ENCODE results near the gene SHC3. TPM values are rescaled to one million over a fixed set of nuclear protein-coding genes. Genes with fewer than 3 reads are reported as not detected.

Gene SHC3
- total RNA-seq, 2 experiments from 2014 or later = not detected

DNA sequence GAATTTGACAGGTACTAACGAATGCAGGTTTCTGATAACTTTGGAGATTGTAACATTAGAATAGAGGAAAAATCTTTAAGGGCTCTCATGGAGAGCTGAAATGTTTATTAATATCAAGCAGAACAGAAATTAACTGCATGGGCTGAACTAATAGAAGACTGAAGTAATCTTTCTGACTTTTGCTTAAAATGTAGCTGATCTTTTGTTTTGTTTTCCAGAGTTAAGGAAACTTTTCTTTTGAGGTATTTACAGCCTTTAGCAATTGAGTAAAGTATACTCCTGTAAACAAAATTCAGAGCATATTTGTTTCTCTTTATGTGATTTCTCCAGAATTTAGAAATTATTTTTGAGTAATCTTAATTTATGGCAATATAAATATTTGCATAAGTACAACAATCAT, 43.9 kb downstream of the SHC3 start:
- peaks cover 27% of the 10 kb centered on the region for H3K27me3 Mint-ChIP-seq
- no peaks in the 10 kb centered on the region for H3K36me3 ChIP-seq (ENCODE audit: insufficient read depth, low read length)
- DNase-seq = no peak
- no peak overlapping the region for H3K27ac ChIP-seq (ENCODE audit: low read depth in 1 of 2, low read length in 2 of 2)
- intact Hi-C loops (cut with DNase I, micrococcal nuclease) = no loop called here
- no peaks in the 10 kb centered on the region for H3K36me3 Mint-ChIP-seq (ENCODE audit: low read depth)
- peaks cover 3% of the 10 kb centered on the region for H3K9me3 Mint-ChIP-seq
- POLR2A ChIA-PET = no interaction called here
- H3K4me3 Mint-ChIP-seq = no peak overlapping the region
- no peak overlapping the region for H3K4me3 ChIP-seq (ENCODE audit: low read length)
- H3K27ac Mint-ChIP-seq = no peak overlapping the region
- no peaks in the 10 kb centered on the region for H3K4me1 ChIP-seq (ENCODE audit: insufficient read depth, low read length)
- CTCF ChIA-PET = no interaction called here
- H3K27me3 ChIP-seq (ENCODE audit: control insufficient read depth in 1 of 2, insufficient read depth in 2 of 2, low read length in 2 of 2) = no peaks in the 10 kb centered on the region
- H3K9me3 ChIP-seq (ENCODE audit: control insufficient read depth in 1 of 2, insufficient read depth in 1 of 2, low read length in 2 of 2) = no peaks in the 10 kb centered on the region
- TF ChIP-seq, protein P1, sequence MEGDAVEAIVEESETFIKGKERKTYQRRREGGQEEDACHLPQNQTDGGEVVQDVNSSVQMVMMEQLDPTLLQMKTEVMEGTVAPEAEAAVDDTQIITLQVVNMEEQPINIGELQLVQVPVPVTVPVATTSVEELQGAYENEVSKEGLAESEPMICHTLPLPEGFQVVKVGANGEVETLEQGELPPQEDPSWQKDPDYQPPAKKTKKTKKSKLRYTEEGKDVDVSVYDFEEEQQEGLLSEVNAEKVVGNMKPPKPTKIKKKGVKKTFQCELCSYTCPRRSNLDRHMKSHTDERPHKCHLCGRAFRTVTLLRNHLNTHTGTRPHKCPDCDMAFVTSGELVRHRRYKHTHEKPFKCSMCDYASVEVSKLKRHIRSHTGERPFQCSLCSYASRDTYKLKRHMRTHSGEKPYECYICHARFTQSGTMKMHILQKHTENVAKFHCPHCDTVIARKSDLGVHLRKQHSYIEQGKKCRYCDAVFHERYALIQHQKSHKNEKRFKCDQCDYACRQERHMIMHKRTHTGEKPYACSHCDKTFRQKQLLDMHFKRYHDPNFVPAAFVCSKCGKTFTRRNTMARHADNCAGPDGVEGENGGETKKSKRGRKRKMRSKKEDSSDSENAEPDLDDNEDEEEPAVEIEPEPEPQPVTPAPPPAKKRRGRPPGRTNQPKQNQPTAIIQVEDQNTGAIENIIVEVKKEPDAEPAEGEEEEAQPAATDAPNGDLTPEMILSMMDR (IDR thresholded peaks at IDR 0.05) = no peak
- no peak for ATAC-seq (ENCODE audit: poor library complexity)
- no peaks in the 10 kb centered on the region for H3K4me1 Mint-ChIP-seq (ENCODE audit: low read depth)

DNA sequence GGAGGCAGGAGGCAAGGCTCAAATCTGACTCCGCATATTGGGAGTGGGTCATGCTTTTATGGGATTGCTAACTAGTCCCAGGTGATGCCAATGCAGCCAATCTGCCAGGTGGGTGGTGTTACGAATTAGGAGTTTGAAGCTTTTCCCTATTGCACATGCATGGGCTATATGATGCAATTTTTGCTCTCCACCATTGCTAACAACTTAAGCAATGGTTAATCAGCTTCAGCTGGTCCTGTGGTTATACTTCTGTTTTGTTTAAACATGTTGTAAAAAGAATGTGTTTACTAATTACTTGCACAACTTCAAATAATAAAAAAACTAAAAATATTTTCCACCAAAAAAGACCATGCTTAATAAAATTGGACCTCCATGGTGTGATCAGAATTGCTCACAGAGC, 55.7 kb downstream of the SHC3 start:
- Histone ChIP-seq H3K27me3 (ENCODE audit: control insufficient read depth in 1 of 2, insufficient read depth in 2 of 2, low read length in 2 of 2) (peaks cover 5 to 7% of the 10 kb centered on the region in 2 experiments), H3K27ac (ENCODE audit: low read depth in 1 of 2, low read length in 2 of 2) (no peak overlapping the region), H3K4me3 (ENCODE audit: low read length) (no peak overlapping the region), H3K36me3 (ENCODE audit: insufficient read depth, low read length) (no peaks in the 10 kb centered on the region), H3K4me1 (ENCODE audit: insufficient read depth, low read length) (no peaks in the 10 kb centered on the region), H3K9me3 (ENCODE audit: control insufficient read depth in 1 of 2, insufficient read depth in 1 of 2, low read length in 2 of 2) (no peaks in the 10 kb centered on the region)
- TF ChIP-seq, protein P1 (IDR thresholded peaks at IDR 0.05) = no peak
- ChIA-PET CTCF (no interaction called here), POLR2A (no interaction called here)
- peaks cover 49% of the 10 kb centered on the region for H3K27me3 Mint-ChIP-seq
- H3K4me1 Mint-ChIP-seq (ENCODE audit: low read depth) = no peaks in the 10 kb centered on the region
- ATAC-seq (ENCODE audit: poor library complexity) = no peak
- H3K4me3 Mint-ChIP-seq = no peak overlapping the region
- intact Hi-C loops (cut with DNase I, micrococcal nuclease) = no loop called here
- H3K9me3 Mint-ChIP-seq = peaks cover 5% of the 10 kb centered on the region
- no peak overlapping the region for H3K27ac Mint-ChIP-seq
- no peak for DNase-seq
- no peaks in the 10 kb centered on the region for H3K36me3 Mint-ChIP-seq (ENCODE audit: low read depth)

DNA sequence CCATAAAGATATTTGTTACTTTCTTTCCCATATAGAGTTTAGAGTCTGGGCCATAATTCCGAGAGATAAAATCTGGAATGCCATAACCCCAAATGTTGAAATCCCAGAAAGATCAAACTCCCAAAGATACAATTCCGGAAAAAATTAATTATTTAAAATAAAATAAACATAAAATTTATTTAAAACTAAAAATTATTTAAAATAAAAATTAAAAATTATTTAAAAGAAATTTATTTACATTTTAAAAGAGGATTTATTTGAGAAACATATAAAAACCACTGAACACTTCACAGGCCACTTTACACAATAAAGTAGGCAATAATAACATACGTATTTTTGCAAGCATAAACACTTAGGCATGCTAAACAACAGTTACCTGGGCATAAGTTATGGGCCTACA, 57.9 kb downstream of the SHC3 start:
- peaks cover 8% of the 10 kb centered on the region for H3K9me3 Mint-ChIP-seq
- no peak for ATAC-seq (ENCODE audit: poor library complexity)
- no peak overlapping the region for H3K4me3 ChIP-seq (ENCODE audit: low read length)
- H3K36me3 Mint-ChIP-seq (ENCODE audit: low read depth) = no peaks in the 10 kb centered on the region
- H3K27ac Mint-ChIP-seq = no peak overlapping the region
- intact Hi-C loops (cut with DNase I, micrococcal nuclease) = no loop called here
- H3K4me1 ChIP-seq (ENCODE audit: insufficient read depth, low read length) = no peaks in the 10 kb centered on the region
- H3K27me3 ChIP-seq (ENCODE audit: control insufficient read depth in 1 of 2, insufficient read depth in 2 of 2, low read length in 2 of 2) = no peaks in the 10 kb centered on the region
- H3K27me3 Mint-ChIP-seq = peaks cover 55% of the 10 kb centered on the region
- DNase-seq = no peak
- H3K4me1 Mint-ChIP-seq (ENCODE audit: low read depth) = no peaks in the 10 kb centered on the region
- H3K4me3 Mint-ChIP-seq = no peak overlapping the region
- H3K27ac ChIP-seq (ENCODE audit: low read depth in 1 of 2, low read length in 2 of 2) = no peak overlapping the region
- ChIA-PET POLR2A (interaction anchor here (0.6 kb wide), 1 partner anchor 43 kb away, joined by 3 read pairs; no protein-coding TSS in a partner anchor), CTCF (no interaction called here)
- no peaks in the 10 kb centered on the region for H3K9me3 ChIP-seq (ENCODE audit: control insufficient read depth in 1 of 2, insufficient read depth in 1 of 2, low read length in 2 of 2)
- TF ChIP-seq, protein P1 (IDR thresholded peaks at IDR 0.05) = no peak
- H3K36me3 ChIP-seq (ENCODE audit: insufficient read depth, low read length) = no peaks in the 10 kb centered on the region

All from CD4-positive, alpha-beta T cell (primary cell).